ENCODE results near the gene CEP350. TPM values are rescaled to one million over a fixed set of nuclear protein-coding genes. Genes with fewer than 3 reads are reported as not detected.

Gene CEP350
- total RNA-seq, 1 experiment from 2014 or later = 41.1 TPM

GRCh38 chr1:179938752-179939151, 15.9 kb upstream of the CEP350 start:
- H3K4me3 ChIP-seq (ENCODE audit: low read depth in 2 of 2, low read length in 2 of 2) = no peak overlapping the region
- in situ Hi-C loops (cut with HindIII; ENCODE audit: low pct_unique_long_range_greater_than_20kb, low sequenced_read_pairs) = no loop called here

DNA sequence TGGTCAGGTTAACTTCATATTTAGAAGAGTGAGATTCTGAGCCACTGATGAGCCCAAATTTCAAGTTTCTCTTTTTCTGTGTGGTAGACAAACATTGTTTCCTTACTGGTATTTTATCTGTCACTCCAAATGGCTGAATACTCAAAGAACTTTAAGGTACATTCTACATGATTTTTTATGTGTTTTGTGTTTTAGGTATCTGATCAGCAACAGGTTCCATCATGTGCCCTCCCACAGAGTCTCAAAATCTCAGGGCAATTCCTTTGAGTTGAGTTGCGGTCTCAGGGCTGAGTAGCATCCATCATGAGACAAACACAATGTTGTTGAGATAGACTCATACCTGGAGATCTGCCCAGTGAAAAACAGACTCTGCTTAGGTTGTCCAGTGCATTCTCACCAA, 14.7 kb upstream of the CEP350 start:
- Histone ChIP-seq H3K27ac (ENCODE audit: low read length) (peak overlapping the region; percentile 51; the same call in 1 of the 2 replicates), H3K36me3 (ENCODE audit: control insufficient read depth, insufficient read depth, low read length) (no peaks in the 10 kb centered on the region), H3K9me3 (ENCODE audit: control insufficient read depth, insufficient read depth, low read depth, low read length) (no peaks in the 10 kb centered on the region), H3K4me1 (ENCODE audit: control insufficient read depth, insufficient read depth, low read length) (peaks cover 19% of the 10 kb centered on the region; the same call in 1 of the 2 replicates), H3K27me3 (ENCODE audit: control insufficient read depth, insufficient read depth, low read length) (no peaks in the 10 kb centered on the region), H3K4me3 (ENCODE audit: low read depth in 2 of 2, low read length in 2 of 2) (no peak overlapping the region)
- ATAC-seq (no peak), DNase-seq (ENCODE audit: low read depth, low spot score) (no peak)
- CTCF ChIA-PET = no interaction called here
- TF ChIP-seq SIN3A (IDR thresholded peaks at IDR 0.05; ENCODE audit: borderline replicate concordance, insufficient read depth, low read depth, low read length) (no peak), POLR2AphosphoS5 (IDR thresholded peaks at IDR 0.05; ENCODE audit: low read depth, low read length) (no peak), REST (IDR thresholded peaks at IDR 0.05; ENCODE audit: insufficient read depth in 1 of 2, low read depth in 2 of 2, low read length in 1 of 2) (no peak), TCF7L2 (IDR thresholded peaks at IDR 0.05; ENCODE audit: low read depth, low read length) (no peak; the same call in 1 of the 2 replicates)
- TF ChIP-seq, protein P1, sequence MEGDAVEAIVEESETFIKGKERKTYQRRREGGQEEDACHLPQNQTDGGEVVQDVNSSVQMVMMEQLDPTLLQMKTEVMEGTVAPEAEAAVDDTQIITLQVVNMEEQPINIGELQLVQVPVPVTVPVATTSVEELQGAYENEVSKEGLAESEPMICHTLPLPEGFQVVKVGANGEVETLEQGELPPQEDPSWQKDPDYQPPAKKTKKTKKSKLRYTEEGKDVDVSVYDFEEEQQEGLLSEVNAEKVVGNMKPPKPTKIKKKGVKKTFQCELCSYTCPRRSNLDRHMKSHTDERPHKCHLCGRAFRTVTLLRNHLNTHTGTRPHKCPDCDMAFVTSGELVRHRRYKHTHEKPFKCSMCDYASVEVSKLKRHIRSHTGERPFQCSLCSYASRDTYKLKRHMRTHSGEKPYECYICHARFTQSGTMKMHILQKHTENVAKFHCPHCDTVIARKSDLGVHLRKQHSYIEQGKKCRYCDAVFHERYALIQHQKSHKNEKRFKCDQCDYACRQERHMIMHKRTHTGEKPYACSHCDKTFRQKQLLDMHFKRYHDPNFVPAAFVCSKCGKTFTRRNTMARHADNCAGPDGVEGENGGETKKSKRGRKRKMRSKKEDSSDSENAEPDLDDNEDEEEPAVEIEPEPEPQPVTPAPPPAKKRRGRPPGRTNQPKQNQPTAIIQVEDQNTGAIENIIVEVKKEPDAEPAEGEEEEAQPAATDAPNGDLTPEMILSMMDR (IDR thresholded peaks at IDR 0.05) = no peak
- in situ Hi-C loops (cut with HindIII; ENCODE audit: low pct_unique_long_range_greater_than_20kb, low sequenced_read_pairs) (no loop called here), intact Hi-C loops (cut with micrococcal nuclease; ENCODE audit: unreplicated experiment) (no loop called here)
- no TSS peak for BruUV-seq (replicated peaks)
- POLR2A ChIA-PET = no interaction called here

More at GRCh38 chr1:179938752-179939151, 15.9 kb upstream of the CEP350 start:
- intact Hi-C loops (cut with micrococcal nuclease; ENCODE audit: unreplicated experiment) = no loop called here
- POLR2A ChIA-PET = no interaction called here
- peak overlapping the region; percentile 60; the same call in 1 of the 2 replicates for H3K27ac ChIP-seq (ENCODE audit: low read length)
- H3K9me3 ChIP-seq (ENCODE audit: control insufficient read depth, insufficient read depth, low read depth, low read length) = no peaks in the 10 kb centered on the region
- no TSS peak for BruUV-seq (replicated peaks)
- no peaks in the 10 kb centered on the region for H3K27me3 ChIP-seq (ENCODE audit: control insufficient read depth, insufficient read depth, low read length)
- DNase-seq (ENCODE audit: low read depth, low spot score) (no peak), ATAC-seq (no peak)
- CTCF ChIA-PET = no interaction called here
- no peak for TF ChIP-seq POLR2AphosphoS5 (IDR thresholded peaks at IDR 0.05; ENCODE audit: low read depth, low read length)
- no peak for TF ChIP-seq REST (IDR thresholded peaks at IDR 0.05; ENCODE audit: insufficient read depth in 1 of 2, low read depth in 2 of 2, low read length in 1 of 2)
- TF ChIP-seq TCF7L2 (IDR thresholded peaks at IDR 0.05; ENCODE audit: low read depth, low read length) = no peak
- TF ChIP-seq SIN3A (IDR thresholded peaks at IDR 0.05; ENCODE audit: borderline replicate concordance, insufficient read depth, low read depth, low read length) = no peak
- TF ChIP-seq, protein P1 (IDR thresholded peaks at IDR 0.05) = no peak
- H3K36me3 ChIP-seq (ENCODE audit: control insufficient read depth, insufficient read depth, low read length) = no peaks in the 10 kb centered on the region
- peaks cover 19% of the 10 kb centered on the region; the same call in 1 of the 2 replicates for H3K4me1 ChIP-seq (ENCODE audit: control insufficient read depth, insufficient read depth, low read length)
